SK-N-SH (cell line): Measurements from ENCODE around the gene FDX1.

Experiments used
- EP300 ChIP-seq, 2 experiments: IDR thresholded peaks; 2 replicates each; pipeline versions ENCODE4 v1.4.0 to v1.6.1; 2012; ENCODE audit warnings: borderline replicate concordance in 1 of 2, low read depth in 1 of 2, low read length in 1 of 2
- NFIC ChIP-seq: IDR thresholded peaks from 2 replicates; pipeline ENCODE4 v1.4.0; 2012; ENCODE audit warnings: borderline replicate concordance
- POLR2AphosphoS5 ChIP-seq: IDR thresholded peaks from 2 replicates; pipeline ENCODE4 v1.6.1; 2012; ENCODE audit warnings: low read depth, low read length
- SMC3 ChIP-seq: IDR thresholded peaks from 2 replicates; pipeline ENCODE4 v1.6.1; 2012; ENCODE audit warnings: low read depth, low read length, improper control_type of control experiment
- TF ChIP-seq, protein P1 (sequence below): IDR thresholded peaks from 2 replicates; pipeline ENCODE4; 2012
- TF ChIP-seq, protein P2 (sequence below): fragments of 200-600 bp; sonication (generic); IDR thresholded peaks from 2 replicates; pipeline ENCODE4 v1.6.1; 2017; ENCODE audit warnings: antibody characterized with exemption, mild to moderate bottlenecking, moderate library complexity
- TF ChIP-seq, protein P3 (sequence below): fragments of 150-350 bp; IDR thresholded peaks from 2 replicates; pipeline ENCODE4 v1.6.1; 2017; ENCODE audit warnings: antibody characterized with exemption, low read length, low read depth, borderline replicate concordance
- TF ChIP-seq, protein P4 (sequence below): IDR thresholded peaks from 2 replicates; pipeline ENCODE4 v1.4.0; 2012; ENCODE audit warnings: low read depth, borderline replicate concordance
- TF ChIP-seq, protein P5 (sequence below): IDR thresholded peaks from 2 replicates; pipeline ENCODE4 v1.4.0; 2012; ENCODE audit warnings: low read depth

DNA sequence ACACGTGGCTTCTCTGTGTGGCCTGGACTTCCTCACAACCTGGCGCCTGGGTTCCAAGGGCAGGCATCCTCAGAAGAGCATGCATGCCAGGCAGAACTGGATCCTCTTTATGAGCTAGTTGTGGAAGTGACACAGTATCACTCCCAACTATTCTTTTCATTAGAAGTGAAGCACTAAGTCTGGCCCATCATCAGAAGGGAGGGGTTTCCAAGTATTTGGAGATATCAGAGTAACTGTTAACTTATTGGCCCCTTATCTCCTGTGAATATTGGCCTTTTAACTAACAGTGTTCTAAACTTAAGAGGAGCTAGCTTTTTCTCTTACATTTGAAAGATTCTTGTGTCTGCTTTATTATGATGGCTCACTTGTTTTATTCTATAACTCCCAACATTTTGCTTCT lies 35.5 kb downstream of the FDX1 start:
- TF ChIP-seq, protein P1, sequence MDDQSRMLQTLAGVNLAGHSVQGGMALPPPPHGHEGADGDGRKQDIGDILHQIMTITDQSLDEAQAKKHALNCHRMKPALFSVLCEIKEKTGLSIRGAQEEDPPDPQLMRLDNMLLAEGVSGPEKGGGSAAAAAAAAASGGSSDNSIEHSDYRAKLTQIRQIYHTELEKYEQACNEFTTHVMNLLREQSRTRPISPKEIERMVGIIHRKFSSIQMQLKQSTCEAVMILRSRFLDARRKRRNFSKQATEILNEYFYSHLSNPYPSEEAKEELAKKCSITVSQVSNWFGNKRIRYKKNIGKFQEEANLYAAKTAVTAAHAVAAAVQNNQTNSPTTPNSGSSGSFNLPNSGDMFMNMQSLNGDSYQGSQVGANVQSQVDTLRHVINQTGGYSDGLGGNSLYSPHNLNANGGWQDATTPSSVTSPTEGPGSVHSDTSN: no peak
- TF ChIP-seq, protein P2, sequence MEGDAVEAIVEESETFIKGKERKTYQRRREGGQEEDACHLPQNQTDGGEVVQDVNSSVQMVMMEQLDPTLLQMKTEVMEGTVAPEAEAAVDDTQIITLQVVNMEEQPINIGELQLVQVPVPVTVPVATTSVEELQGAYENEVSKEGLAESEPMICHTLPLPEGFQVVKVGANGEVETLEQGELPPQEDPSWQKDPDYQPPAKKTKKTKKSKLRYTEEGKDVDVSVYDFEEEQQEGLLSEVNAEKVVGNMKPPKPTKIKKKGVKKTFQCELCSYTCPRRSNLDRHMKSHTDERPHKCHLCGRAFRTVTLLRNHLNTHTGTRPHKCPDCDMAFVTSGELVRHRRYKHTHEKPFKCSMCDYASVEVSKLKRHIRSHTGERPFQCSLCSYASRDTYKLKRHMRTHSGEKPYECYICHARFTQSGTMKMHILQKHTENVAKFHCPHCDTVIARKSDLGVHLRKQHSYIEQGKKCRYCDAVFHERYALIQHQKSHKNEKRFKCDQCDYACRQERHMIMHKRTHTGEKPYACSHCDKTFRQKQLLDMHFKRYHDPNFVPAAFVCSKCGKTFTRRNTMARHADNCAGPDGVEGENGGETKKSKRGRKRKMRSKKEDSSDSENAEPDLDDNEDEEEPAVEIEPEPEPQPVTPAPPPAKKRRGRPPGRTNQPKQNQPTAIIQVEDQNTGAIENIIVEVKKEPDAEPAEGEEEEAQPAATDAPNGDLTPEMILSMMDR: no peak
- TF ChIP-seq NFIC (no peak), POLR2AphosphoS5 (no peak), SMC3 (no peak), EP300 (IDR thresholded peaks at IDR 0.05; ENCODE audit: borderline replicate concordance in 1 of 2, low read depth in 1 of 2, low read length in 1 of 2) (no peak)
- TF ChIP-seq, protein P3, sequence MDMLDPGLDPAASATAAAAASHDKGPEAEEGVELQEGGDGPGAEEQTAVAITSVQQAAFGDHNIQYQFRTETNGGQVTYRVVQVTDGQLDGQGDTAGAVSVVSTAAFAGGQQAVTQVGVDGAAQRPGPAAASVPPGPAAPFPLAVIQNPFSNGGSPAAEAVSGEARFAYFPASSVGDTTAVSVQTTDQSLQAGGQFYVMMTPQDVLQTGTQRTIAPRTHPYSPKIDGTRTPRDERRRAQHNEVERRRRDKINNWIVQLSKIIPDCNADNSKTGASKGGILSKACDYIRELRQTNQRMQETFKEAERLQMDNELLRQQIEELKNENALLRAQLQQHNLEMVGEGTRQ: no peak
- TF ChIP-seq, protein P4, sequence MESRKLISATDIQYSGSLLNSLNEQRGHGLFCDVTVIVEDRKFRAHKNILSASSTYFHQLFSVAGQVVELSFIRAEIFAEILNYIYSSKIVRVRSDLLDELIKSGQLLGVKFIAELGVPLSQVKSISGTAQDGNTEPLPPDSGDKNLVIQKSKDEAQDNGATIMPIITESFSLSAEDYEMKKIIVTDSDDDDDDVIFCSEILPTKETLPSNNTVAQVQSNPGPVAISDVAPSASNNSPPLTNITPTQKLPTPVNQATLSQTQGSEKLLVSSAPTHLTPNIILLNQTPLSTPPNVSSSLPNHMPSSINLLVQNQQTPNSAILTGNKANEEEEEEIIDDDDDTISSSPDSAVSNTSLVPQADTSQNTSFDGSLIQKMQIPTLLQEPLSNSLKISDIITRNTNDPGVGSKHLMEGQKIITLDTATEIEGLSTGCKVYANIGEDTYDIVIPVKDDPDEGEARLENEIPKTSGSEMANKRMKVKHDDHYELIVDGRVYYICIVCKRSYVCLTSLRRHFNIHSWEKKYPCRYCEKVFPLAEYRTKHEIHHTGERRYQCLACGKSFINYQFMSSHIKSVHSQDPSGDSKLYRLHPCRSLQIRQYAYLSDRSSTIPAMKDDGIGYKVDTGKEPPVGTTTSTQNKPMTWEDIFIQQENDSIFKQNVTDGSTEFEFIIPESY: no peak
- TF ChIP-seq, protein P5, sequence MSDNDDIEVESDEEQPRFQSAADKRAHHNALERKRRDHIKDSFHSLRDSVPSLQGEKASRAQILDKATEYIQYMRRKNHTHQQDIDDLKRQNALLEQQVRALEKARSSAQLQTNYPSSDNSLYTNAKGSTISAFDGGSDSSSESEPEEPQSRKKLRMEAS: no peak
